NCI-H2196 (cell line): Measurements from ENCODE around the gene MARCHF2.
"Not testable (repeated sequence)": the region's sequence is repeated elsewhere in the genome, so short reads cannot be mapped to it uniquely, and the experiment has no call there.

Experiments used
- DNase-seq: peaks from one replicate; lab custom pipeline; 2025; ENCODE audit not compliant: unreplicated experiment; lab: John Stamatoyannopoulos, UW

The MARCHF2 gene

DNA sequence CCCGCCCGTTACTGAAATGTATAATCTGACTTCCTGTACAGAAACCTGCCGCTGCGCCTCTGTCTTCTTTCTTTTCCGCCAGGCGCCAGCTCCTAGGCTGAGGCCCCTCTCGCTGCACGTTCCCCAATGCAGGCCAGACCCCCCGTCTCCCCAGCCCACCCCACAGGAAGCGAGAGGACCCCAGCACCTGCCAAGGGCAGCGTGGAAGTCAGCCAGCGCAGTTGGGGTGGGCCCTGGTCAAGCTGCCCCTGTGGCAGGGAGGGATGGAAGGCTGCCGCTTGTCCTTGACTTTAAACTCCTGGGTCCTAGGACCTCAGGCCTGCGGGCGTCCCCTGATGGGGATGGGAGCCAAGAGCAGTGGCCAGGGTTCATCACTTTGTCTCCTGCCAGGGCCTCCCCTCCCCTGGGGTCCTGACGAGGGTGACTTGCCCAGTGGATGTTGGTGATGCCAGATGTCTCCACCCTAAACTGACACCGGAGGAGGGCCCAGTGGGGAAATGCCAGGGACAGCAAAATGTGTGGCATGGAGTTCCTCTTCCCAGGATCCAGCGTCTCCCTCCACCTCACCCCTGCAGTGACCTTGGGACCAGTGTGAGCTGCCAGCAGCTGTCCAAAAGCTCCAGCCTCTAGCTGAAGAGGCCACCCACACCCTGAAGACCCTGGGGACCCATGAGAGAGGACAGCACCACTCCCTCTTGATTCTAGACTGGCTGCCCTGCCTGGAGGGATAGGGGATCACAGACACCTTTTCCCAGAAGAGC lies 8.5 kb upstream of the MARCHF2 start:
- DNase-seq, result no peak

DNA sequence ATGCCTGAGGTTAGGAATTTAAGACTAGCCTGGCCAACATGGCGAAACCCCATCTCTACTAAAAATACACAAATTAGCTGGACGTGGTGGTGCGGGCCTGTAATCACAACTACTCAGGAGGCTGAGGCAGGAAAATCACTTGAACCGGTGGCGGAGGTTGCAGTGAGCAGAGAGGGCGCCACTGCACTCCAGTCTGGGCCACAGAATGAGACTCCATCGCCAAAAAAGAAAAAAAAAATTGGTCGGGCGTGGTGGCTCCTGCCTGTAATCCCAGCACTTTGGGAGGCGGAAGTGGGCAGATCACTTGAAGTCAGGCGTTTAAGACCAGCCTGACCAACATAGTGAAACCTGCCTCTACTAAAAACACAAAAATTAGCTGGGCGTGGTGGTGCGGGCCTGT lies 2.4 kb upstream of the MARCHF2 start:
- DNase-seq, result not testable (repeated sequence)

DNA sequence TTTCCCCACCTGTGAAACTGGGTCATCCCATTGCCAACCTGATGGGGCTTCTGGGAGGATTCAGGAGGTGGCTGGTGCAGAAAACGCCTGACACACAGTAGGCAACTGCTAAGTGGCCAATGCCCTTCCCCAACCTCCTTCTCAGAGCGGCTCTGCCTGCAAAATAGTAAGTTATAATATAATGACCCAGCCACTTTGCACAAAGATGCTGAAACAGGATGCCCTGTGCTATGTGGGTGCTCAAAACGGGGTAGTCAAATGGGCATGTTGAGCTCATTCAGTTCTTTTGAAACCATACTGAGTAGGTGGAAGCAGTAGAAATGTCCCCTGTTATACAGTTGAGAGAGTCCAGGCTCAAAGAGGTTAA lies 507 bp downstream of the MARCHF2 start:
- no peak for DNase-seq

DNA sequence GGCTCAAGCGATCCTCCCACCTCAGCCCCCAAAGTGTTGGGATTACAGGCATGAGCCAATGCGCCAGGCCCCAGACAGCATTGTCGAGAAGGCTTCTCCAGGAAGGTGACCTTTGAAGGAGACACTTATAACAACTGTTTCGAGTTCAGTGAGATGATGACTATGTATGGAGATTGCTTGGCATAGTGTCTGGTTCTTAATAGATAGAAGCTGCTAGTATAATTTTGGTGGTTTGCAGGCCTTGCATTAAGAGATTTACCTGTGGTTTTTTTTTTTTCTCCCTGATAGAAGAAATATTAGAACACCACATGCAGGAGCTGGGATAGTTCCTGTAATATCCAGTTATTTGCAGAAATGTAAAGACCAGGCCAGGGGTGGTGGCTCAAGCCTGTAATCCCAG lies 3.7 kb downstream of the MARCHF2 start:
- no peak for DNase-seq

DNA sequence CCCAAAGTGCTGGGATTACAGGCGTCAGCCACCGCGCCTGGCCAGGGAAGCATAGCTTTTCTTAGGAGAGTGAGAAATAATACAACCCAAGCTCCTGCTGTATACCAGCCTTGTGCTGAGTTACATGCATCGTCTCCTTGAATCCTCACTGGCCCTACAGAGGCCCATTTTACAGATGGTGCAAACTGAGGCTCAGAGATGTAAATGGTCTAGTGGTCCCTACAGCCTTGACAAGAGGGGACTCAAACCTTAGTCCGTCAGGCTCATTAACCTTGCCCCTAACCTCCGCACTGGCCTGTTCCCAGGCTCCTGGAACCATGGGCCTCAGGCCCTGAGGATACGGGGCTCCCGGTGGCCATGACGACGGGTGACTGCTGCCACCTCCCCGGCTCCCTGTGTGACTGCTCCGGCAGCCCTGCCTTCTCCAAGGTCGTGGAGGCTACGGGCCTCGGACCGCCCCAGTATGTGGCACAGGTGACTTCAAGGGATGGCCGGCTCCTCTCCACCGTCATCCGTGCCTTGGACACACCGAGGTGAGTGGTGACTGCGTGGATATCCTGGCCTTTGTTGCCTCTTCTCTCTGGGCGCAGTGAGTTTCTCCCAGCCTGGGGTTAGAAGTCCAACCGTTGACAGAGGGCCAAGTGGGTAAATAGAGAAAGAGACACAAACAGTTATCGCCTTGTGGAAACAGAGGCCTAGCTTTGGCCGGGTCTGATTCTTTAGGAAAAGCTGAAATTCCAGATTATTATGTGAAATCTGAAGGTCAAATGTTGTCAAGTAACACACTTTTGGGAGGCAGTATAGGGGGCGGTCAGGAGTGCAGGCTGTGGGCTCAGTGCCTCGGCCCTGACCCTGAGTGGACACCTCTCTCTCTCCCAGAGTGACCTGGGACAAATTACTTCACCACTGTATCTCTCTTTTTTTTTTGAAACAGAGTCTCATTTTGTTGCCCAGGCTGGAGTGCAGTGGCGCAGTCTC lies 8.7 kb downstream of the MARCHF2 start:
- DNase-seq, result no peak

DNA sequence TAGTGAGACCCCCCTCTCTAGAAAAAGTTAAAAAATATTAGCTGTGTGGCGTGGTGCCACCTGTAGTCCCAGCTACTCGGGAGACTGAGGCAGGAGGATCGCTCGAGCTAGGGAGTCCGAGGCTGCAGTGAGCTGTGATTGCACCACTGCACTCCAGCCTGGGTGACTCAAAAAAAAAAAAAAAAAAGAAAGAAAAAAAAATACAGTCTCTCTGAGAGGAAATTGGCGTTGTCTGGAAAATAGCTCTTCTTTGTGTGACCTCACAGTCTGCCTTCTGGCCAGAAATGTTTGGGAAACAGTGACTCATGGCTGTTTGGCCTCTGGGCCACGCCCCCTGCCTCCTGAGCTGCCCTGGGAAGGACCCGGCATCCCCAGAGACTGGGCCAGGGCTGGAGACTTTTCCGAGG lies 10.7 kb downstream of the MARCHF2 start:
- peak; percentile 79 for DNase-seq

DNA sequence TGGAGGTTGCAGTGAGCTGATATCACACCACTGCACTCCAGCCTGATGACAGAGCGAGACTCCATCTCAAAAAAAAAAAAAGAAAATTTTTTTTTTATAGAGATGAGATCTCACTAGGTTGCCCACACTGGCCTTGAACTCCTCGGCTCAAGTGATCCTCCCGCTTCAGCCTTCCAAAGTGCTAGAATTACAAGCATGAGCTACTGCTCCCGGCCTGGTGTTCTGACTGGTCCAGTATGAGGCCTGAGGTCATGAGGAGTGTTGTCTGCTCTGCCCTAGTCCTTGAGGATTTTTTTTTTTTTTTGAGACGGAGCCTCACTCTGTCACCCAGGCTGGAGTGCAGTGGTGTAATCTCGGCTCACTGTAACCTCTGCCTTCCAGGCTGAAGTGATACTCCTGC lies 12.2 kb downstream of the MARCHF2 start:
- DNase-seq, result not testable (repeated sequence)

DNA sequence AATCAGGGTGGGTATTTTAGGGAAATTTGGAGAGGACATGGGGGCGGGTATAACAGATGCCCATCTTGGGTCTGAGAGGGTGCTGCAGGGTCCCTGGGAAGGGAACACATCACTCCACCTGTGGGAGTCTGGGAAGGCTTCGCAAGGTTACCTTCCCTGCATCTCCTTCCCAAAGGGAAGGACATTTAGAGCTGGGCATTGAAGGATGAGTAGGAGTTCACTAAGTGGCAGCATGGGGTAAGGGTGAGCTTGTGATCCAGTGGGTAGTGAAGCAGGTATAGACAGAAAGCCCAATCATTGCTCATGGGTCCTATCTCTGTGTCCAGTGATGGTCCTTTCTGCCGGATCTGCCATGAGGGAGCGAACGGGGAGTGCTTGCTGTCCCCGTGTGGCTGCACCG lies 13.2 kb downstream of the MARCHF2 start:
- no peak for DNase-seq

DNA sequence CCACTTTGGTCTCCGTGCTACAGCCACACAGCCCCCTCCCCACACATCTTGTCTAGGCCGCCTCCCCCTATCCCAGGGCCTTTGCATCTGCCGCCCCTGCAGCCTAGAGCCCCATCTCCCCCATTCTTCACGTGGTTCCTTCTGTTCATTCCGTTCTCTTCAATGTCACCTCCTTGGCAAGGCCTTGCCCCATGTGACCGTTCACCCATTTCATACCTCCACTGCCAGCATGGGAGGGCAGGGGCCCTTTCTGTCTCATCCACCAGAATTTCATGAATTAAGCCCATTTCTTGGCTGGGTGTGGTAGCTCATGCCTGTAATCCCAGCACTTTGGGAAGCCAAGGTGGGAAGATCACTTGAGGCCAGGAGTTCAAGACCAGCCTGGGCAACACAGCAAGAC lies 15.9 kb downstream of the MARCHF2 start:
- no peak for DNase-seq

DNA sequence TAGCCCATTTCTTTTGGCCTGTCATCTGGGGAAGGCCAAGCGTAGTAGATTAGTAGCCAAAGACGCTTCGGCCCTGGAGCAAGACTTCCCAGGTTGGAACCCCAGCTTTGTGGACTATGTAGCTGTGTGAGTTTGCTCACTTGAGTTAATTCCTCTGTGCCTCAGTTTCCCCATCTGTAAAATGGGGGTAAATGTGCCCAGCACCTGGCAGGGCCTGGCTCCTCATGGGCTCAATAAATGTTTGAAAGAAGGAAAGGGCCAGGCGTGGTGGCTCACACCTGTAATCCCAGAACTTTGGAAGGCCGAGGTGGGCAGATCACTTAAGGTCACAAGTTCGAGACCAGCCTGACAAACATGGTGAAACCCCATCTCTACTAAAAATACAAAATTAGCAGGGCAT lies 16.7 kb downstream of the MARCHF2 start:
- no peak for DNase-seq

DNA sequence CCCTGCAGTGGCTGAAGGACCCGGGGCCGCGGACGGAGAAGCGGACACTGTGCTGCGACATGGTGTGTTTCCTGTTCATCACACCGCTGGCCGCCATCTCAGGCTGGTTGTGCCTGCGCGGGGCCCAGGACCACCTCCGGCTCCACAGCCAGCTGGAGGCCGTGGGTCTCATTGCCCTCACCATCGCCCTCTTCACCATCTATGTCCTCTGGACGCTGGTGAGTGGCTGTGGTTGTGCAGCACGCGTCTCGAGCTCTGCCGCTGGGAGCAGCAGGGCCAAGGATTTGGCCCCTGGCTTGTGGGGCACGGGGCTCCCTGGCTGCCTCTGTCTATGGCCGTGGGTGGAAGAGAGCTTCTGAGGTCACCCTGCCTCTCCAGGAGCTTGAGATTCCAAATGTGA lies 17.5 kb downstream of the MARCHF2 start:
- DNase-seq, result no peak

DNA sequence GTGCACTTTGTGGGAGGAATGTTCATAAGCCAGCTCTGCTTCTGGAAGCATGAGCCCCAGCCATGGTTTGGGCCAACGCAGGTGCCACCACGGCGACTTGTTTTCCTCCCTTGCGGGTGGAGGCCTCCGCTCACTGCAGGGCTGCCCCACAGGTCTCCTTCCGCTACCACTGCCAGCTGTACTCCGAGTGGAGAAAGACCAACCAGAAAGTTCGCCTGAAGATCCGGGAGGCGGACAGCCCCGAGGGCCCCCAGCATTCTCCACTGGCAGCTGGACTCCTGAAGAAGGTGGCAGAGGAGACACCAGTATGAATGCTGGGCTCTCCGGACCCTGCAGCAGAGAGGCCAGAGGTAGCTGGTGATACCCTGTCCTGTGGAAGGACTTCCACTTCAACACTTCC lies 25.1 kb downstream of the MARCHF2 start:
- DNase-seq, result no peak

DNA sequence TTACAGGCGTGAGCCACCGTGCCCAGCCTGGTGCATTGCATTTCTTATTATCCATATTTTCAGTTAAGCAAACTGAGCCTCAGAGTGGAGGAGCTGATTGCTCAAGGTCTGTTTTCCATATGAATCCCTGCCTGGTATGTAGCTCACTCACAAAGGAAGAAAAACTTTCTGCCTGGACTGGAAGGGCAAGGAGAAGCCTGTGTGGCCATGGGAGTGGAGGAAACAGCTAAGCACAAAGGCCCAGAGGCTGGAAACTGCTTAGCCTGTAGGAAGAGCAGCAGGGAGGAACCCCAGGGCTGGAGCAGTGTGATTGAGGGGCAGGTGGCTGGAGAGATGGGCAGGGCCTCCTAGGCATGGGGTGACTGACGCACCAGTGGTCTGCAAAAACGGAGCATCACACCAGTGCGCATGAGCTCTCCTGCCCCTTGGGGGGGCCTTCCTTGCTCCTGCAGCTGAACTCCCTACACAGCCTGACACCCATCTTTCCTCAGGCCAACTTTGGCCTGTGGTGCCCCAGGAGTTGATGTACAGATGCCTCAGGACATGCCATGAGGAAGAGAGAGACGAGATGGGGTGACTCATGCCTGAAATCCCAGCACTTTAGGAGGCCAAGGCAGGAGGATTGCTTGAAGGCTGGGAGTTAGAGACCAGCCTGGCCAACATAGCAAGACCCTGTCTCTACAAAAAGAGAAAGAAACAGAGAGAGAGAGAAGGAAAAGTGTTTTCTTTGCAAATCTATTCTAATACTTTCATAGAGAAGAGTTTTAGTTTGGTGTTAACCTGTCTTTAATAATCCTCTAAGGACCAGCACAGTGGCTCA lies 28.8 kb downstream of the MARCHF2 start:
- no peak for DNase-seq

DNA sequence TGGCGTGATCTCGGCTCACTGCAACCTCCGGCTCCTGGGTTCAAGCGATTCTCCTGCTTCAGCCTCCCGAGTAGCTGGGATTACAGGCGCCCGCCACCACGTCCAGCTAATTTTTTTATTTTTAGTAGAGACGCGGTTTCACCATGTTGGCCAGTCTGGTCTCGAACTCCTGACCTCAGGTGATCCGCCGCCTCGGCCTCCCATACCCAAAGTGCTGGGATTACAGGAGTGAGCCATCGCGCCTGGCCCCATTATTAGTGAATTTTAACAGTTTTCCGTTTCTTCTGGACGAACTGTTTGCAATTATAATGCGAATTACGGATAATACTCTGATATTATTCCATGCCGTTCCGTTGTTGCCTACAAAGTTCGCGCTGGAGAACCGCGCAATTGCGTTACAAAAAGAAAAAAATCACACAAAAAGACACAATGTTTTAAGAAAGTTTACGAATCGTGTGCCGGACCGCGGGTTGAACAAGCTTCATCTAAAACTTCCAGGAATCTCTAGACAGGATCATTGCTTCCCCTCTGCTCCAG lies 31.1 kb downstream of the MARCHF2 start:
- not testable (repeated sequence) for DNase-seq

DNA sequence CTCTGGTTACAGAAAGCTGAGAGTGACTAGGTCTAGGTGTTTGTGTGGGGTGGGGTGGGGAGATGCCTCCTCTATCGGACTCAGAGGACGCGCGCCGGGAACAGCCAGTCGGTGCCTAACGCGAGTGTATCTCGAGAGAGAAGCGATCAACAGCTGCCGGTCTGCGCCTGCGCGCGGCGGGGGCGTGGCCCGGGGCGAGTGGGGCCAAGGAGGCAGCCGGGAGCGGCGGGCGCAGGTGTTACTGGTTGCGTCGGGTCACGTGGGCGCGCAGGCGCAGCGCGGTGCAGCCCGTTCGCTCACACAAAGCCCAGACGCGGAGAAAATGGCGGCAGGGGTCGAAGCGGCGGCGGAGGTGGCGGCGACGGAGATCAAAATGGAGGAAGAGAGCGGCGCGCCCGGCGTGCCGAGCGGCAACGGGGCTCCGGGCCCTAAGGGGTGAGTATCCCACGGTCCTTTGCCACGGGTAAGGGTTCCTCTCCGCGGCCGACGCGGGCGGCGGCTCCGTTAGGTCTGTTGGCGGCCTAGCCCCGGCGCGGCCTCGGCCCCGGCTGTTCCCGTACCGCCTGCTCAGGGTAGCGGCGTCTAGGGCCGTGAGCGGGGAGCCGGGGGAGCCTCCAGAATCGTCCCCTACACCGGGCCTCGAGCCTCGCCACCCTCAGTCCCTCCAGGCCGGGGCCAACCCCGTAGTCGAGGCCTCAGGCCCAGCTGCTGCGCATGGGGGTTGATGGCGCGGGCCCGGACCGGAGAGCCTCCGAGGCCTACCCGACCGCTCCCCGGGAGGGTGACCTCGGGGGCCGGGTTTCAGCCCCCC lies 31.8 kb downstream of the MARCHF2 start, which contains the start of gene HNRNPM:
Gene HNRNPM, plus strand, starts transcription at position 299 of the 811 bp plus-strand sequence. Its CDS starts 24 bp downstream, at position 323.
- DNase-seq, result peak; percentile 99

DNA sequence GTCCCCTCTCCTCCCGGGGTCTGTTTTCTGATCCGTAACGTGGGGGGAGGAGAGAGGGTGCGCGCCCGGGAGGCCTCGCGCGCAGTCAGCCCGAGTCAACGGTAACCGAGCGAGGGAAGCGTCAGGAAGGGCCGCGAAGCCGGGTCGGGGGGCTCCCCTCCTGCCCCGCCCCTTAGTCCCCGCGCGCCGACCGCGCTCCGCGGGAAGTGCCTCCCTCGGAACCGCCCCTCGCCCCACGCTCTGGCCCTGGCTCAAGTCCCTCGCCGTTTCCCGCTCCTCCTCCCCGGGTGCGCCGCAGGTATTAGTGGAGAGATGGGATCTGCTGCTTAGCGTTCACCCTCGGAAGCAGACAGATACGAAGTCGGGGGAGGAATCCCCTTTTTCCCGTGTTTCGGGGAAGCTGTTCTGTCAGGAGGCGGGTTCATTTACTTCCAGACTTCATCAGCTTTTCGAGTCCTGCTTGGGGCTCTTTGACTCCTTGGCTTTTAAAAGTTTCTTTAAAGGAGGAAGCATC lies 32.4 kb downstream of the MARCHF2 start:
- peak; percentile 20 for DNase-seq

DNA sequence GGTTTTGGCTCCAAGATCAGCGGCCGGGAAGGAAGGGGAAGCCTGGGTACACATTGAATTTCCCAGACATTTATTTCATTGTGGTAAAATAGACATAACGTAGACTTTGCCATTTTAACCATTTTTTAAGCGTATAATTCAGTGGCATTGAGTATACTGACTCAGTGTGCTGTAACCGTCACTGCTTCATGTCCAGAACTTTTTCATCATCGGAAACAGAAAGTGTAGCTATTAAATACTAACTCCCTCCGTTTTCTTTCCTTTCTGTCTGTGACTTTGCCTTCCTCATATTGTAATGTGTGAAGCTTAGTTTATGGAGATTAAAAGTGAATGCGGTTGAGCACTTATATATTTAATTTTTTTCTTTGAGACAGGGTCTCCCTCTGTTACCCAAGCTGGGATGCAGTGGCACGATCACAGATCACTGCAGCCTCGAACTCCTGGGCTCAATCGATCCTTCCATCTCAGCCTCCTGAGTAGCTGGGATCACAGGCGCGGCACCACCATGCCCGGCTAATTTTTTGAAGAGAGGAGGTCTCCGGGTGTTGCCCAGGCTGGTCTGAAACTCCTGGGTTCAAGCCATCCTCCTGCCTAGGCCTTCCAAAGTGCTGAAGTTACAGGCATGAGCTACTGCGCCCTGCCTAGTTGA lies 33.1 kb downstream of the MARCHF2 start:
- DNase-seq, result no peak

DNA sequence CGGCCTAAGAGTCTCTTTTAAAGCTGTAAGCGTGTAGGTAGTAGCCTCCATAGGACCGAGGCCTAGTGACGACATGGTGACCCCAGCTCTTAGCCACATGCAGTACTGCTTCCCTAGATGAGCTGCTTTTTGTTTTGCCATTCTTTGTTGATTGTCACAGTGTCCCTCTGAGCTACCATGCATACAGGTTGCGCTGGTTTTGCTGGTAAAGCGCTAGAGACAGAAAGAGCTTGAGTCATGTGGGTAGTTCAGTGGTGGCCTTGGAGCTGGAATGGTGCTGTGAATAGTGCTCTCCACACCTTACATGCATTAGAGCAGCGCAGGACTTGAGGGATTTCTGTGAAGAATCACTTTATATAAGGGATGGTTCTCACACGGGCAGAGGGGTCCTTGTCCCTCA lies 36.7 kb downstream of the MARCHF2 start:
- no peak for DNase-seq

DNA sequence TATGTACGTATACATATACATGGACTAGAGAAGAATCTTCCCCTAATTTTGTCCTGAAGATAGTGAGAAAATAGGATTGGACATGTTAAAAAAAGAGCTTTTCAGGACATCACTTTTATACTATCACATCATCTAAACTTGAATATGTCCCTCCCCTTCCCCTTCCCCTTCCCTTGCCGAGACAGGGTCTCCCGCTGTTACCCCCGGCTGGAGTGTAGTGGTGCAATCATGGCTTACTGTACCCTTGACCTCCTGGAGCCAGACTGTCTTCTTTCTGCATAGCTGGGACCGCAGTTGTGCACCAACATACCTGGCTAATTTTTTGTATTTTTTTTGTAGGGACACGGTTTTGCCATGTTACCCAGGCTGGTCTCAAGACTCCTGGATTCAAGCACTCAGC lies 38.3 kb downstream of the MARCHF2 start:
- no peak for DNase-seq
